Right ventricle myocardium inferior (tissue), 1 donor: Measurements from ENCODE around the gene PNLIP. TPM values are rescaled to one million over a fixed set of nuclear protein-coding genes. Genes with fewer than 3 reads are reported as not detected.

Source experiments
- ATAC-seq: fragments of 200-7000 bp; cut with Tn5 transposase; one replicate; pipeline ENCODE4 v1.9.1; 2020; ENCODE audit warnings: mild to moderate bottlenecking, moderate library complexity
- DNase-seq: peaks from one replicate; pipeline ENCODE4 v3.0.0; 2021; ENCODE audit errors: missing footprints
- intact Hi-C: fragments of 100-400 bp; cut with DNase I; formaldehyde crosslinking; loops from one replicate; pipeline ENCODE4 v1.11.0; 2022
- total RNA-seq: library from RNA; stranded (reverse); fragmentation: NEBNext Ultra II Directional; extraction: Animal tissue kit (Norgen Biotek cat#: 25700); gene quantifications from one replicate; pipeline ENCODE4 v1.2.1, GENCODE V29; 2021
- donor health status: DM: no; HTN: yes; CAD: no; lungs with severe emphysema.

The PNLIP gene
- total RNA-seq, 1 donor from 2014 or later = not detected

DNA sequence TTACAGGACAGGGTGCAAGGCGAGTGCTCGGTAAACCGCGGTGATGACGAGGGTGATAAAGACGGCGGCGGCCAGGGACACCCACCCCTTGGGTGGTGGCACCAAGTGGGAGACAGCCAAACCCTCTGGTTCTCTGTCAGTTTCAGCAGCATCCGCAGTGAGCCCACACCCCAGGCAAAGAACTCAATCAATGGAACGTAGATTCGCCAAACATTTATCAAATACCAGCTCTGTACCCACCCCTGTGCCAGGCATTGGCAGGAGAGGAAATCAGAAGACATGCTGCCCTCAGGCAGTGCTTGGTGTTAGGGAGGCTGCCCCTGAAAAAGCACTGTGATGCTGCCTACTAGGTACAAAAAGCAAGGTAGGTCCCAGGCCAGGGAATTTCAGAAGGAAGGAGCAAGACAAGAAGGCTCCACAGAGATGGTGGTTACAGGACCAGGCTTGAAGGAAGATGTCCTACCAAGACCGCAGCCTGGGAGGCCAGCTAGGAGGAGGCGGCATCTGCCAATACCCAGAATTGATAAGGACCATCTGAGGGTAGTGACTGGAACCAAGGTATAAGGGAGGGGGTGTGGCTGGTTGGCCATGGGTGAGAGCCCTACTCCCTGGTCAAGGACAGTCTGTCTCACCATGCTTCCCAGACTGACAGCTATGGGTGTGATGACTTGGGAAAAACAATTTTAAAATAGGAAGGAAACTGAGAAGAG is 64.9 kb downstream of the PNLIP start:
- ATAC-seq (no peak), DNase-seq (no peak)
- intact Hi-C loops = no loop called here

DNA sequence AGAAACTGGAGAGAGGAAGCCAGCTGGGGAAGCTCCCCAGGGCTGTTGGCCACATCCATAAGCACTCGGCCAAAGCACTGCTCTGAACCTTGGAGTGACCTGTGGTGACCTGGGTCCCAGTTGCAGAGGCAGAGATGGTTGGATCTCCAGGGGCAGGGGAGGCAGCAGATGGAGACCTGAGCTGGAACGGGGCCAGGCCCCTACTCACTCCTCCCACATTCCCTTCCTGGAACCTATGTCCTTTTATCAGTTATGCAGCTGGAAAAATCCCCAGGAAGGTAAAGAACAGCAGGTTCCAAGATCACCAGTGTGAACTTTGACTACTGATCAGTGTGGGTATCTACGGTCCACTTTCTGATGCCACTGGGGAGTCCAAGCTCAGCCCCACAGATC is 65.4 kb downstream of the PNLIP start:
- ATAC-seq (no peak), DNase-seq (no peak)
- intact Hi-C loops = no loop called here

DNA sequence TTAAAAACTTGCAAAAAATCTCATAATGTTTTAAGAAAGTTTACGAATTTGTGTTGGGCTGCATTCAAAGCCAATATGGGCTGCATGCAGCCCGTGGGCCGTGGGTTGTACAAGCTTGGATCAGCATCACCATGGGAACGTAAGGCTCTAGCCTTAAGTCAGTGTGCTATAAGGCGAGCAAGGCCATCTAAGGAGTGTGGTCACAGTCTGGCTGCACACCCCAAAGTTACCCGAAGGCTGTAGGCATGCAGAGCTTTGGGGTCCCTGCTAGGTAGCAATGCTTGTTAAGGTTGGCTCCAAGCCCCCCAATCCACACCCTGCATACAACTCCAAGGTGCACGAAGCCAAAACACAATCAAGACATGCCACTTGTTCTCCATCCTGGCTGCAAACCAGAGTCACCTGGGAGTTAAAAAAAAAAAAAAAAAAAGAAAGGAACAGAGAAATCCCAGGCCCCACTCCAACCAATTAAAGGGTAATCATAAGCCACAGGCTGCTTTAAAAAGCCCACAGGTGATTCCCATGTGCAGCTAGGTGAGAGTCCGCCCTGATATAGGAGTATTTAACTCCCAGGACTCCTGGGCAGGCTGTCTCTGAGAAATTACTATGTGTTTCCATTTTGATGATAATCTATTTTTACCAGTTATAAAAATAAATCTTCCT is 66.5 kb downstream of the PNLIP start:
- ATAC-seq = no peak
- intact Hi-C loops = no loop called here
- DNase-seq = no peak

DNA sequence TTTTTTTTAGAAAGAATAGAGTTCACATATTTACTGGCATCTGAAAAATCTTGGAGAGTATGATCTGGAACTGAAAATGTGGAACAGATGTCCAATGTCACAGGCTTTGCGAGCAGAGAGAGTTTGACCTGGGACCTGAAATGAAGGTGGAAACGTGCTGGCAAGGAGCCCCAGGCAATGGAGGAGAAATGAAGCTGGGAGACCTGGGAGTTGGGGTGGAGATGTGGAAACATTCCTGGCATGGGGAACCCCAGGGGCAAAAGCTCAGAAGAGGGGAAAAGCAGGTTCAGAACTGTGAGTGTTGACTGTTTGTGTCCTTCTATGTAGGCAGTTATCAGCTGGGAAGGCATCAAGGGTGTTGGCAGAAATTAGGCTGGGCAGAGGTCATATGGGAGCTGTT is 67.7 kb downstream of the PNLIP start:
- ATAC-seq (no peak), DNase-seq (no peak)
- intact Hi-C loops = no loop called here

DNA sequence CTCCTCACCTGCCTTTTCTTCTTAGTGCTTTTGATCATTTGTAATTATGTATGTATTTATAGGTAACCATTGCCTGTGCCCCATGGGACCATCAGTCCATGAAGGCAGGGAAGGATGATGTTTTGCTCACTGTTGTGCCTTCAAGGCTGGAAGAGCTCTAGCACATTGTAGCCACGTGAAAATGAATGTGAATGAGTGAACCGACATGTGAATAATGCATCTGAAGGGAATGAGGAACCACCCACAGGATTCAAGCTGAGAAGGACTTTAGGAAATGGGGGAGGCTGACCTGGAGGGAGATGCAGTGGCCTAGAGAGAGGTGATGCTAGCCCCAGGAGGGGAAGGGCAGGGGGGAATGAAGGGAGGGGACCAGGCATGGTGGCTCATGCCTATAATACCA is 69.1 kb downstream of the PNLIP start:
- DNase-seq = no peak
- intact Hi-C loops = no loop called here
- ATAC-seq = no peak

DNA sequence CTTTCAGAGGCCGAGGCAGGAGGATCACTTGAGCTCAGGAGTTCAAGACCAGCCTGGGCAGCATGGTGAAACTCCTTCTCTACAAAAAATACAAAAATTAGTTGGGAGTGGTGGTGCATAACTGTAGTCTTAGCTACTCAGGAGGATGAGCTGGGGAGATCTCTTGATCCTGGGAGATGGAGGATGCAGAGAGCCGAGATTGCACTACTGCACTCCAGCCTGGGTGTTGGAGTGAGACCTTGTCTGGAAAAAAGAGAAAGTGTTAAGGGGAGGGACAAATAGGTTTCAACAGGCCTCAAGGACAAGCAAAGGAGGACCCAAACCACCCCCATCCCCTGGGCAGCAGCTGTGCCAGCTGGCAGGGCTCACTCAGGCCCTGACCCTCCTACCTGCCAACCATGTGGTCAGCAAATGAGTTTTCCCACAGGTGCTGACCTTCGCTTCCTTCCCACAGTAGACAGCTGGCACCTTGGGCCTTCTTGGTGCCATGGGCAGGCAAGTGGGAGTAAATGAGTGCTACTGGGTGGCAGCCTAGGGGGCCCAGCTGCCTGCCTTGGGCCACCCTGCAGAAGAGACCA is 69.6 kb downstream of the PNLIP start:
- intact Hi-C loops = no loop called here
- no peak for DNase-seq
- no peak for ATAC-seq

Other genes with a start within 250 kb of the PNLIP start
- not detected for gene CCDC172, start 221.5 kb upstream of the PNLIP start, total RNA-seq
- gene PNLIPRP3, start 118.1 kb upstream of the PNLIP start, total RNA-seq = not detected
- not detected for gene PNLIPRP1, start 45.0 kb downstream of the PNLIP start, total RNA-seq
- not detected for gene PNLIPRP2, start 75.0 kb downstream of the PNLIP start, total RNA-seq
- gene HSPA12A, start 196.6 kb downstream of the PNLIP start, total RNA-seq = 20.8 TPM